Measurements from ENCODE around the gene SCAP. TPM values are rescaled to one million over a fixed set of nuclear protein-coding genes. Genes with fewer than 3 reads are reported as not detected.

SCAP gene
- total and polyA plus RNA-seq, 2 of the 4 experiments (the other 2 are of a cell fraction) = 25.3 to 34.6 TPM

GRCh38 chr3:47455806-47456452 is 19.8 kb downstream of the SCAP start:
- Histone ChIP-seq H2BK120ac (ENCODE audit: low read depth, low read length) (no peak overlapping the region), H3K9me3 (ENCODE audit: control insufficient read depth, insufficient read depth, low read length) (no peaks in the 10 kb centered on the region), H3K23ac (ENCODE audit: low read depth, low read length) (no peak overlapping the region), H3K27me3 (ENCODE audit: control insufficient read depth, insufficient read depth, low read length) (no peaks in the 10 kb centered on the region), H2BK20ac (ENCODE audit: low read depth, low read length) (no peak overlapping the region), H2BK15ac (ENCODE audit: low read depth, low read length) (no peak overlapping the region), H4K5ac (ENCODE audit: low read depth, low read length) (no peak overlapping the region), H3K56ac (ENCODE audit: extremely low read depth, insufficient read depth, low read length) (no peak overlapping the region), H3K14ac (replicated peaks; ENCODE audit: low read depth, low read length) (no peak overlapping the region), H2BK5ac (ENCODE audit: low read depth, low read length, poor library complexity, severe bottlenecking) (no peak overlapping the region), H3K27ac (ENCODE audit: insufficient read depth, low read length) (peak overlapping the region; percentile 17; the same call in 1 of the 2 replicates), H4K8ac (ENCODE audit: low read depth in 2 of 2, low read length in 2 of 2) (no peak overlapping the region), H2AK5ac (ENCODE audit: low read depth, low read length) (no peak overlapping the region), H4K20me1 (ENCODE audit: insufficient read depth, low read length) (peaks cover 14% of the 10 kb centered on the region), H3K4me3 (ENCODE audit: insufficient read depth, low read depth, low read length) (no peak overlapping the region), H3K9ac (ENCODE audit: low read depth, low read length) (no peak overlapping the region), H2AK9ac (replicated peaks; ENCODE audit: low read depth, low read length, poor library complexity) (no peak overlapping the region), H3K4ac (ENCODE audit: low read depth, low read length) (no peak overlapping the region), H3K79me1 (ENCODE audit: low read depth in 1 of 2, low read length in 2 of 2) (peaks cover 15 to 46% of the 10 kb centered on the region in 2 experiments), H4K91ac (ENCODE audit: insufficient read depth, low read depth, low read length) (no peak overlapping the region), H3K9me1 (ENCODE audit: insufficient read depth, low read length) (0 out of 2 replicates have a peak, but pooled peaks cover 2% of the 10 kb centered on the region), H3K4me2 (ENCODE audit: low read depth, low read length) (peak overlapping the region; percentile 62), H3K36me3 (ENCODE audit: control insufficient read depth, insufficient read depth, low read length) (no peaks in the 10 kb centered on the region), H3K4me1 (ENCODE audit: control insufficient read depth, insufficient read depth, low read length) (peaks cover 8% of the 10 kb centered on the region), H3K18ac (ENCODE audit: low read depth, low read length) (peak overlapping the region; percentile 41; the same call in 1 of the 2 replicates), H2AFZ (replicated peaks; ENCODE audit: low read length, poor library complexity) (no peak overlapping the region)
- intact Hi-C loops (cut with micrococcal nuclease) = no loop called here
- BruUV-seq (replicated peaks) = no TSS peak
- DNase-seq (no peak), ATAC-seq (ENCODE audit: low read depth) (peak; percentile 32)
- TF ChIP-seq POLR2A (IDR thresholded peaks at IDR 0.05; ENCODE audit: low read depth, low read length) = no peak
- peak; percentile 98 for TF ChIP-seq CEBPB (IDR thresholded peaks at IDR 0.05; ENCODE audit: low read depth, low read length)
- no CpG with 5 or more reads among the region's 3 CpGs for WGBS, 2 experiments (ENCODE audit: extremely low coverage in 2 of 2, insufficient read length in 1 of 2)
- POLR2A ChIA-PET (ENCODE audit: unreplicated experiment) = no interaction called here
- in situ Hi-C loops (cut with MboI; ENCODE audit: low sequenced_read_pairs) = no loop called here
- dilution Hi-C loops (cut with HindIII; ENCODE audit: low sequenced_read_pairs, unreplicated experiment) = no loop called here
- CTCF ChIA-PET = no interaction called here

All from IMR-90 (cell line).